ENCODE data around the gene LRRN4CL.

LRRN4CL gene

DNA sequence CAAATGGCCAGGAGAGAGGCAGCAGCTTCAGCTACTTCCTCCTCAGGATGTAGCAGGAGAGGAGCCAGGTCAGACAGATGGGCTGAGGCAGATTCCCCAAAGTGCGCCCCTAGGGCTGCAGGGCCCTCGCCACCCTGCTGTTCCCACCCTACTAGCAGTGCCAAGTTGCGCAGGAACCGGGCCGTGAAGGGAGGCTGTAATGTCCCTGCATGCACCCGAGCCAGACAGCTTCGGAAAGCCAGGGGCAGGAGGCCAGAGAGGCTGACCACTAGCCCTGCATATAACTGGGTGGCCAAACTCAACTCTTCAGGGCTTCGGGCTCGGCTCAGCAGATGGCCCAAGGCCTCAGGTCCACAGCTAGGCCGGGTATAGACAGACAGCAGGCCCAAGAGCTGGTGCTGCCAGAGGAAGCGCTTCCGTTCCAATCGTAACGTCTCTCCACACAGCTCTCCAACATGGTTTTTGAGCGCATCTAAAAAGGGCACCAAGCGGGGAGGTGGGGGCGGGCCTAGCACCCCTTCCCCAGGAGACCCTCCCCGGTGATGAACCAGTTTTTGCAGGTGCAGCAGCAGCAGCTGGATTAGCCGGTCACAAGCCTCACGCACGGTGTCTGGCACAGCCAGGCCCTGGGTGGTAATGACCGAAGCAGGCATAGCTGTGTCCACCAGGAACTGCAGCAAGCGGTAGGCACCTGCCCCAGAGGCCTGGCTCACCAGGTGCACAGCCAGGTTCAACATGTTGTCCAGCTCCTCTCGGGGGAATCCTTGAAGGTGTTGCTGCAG lies 41.0 kb downstream of the LRRN4CL start:
- DNase-seq (ENCODE audit: low read depth in 2 of 3, low spot score in 2 of 3), result no peak

DNA sequence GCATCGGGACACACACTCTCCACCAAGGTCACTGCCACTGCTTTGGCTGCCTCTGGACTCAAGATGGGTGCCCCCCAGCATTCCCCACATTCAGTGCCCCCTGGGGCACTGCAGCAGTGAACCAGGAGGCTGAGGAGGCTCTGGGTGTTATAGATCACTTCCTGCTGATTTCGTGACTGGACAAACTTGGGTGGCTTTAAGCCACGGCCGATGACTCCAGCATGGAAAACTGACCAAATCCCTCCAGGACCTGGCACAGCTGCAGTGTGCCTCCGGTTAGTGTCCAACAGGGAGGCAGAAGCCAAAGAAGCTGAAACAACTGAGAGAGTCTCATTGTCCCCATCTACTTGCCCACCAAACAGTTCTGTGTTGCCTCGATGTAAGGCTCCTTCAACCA lies 41.7 kb downstream of the LRRN4CL start:
- DNase-seq (ENCODE audit: low read depth in 2 of 3, low spot score in 2 of 3), result no peak

DNA sequence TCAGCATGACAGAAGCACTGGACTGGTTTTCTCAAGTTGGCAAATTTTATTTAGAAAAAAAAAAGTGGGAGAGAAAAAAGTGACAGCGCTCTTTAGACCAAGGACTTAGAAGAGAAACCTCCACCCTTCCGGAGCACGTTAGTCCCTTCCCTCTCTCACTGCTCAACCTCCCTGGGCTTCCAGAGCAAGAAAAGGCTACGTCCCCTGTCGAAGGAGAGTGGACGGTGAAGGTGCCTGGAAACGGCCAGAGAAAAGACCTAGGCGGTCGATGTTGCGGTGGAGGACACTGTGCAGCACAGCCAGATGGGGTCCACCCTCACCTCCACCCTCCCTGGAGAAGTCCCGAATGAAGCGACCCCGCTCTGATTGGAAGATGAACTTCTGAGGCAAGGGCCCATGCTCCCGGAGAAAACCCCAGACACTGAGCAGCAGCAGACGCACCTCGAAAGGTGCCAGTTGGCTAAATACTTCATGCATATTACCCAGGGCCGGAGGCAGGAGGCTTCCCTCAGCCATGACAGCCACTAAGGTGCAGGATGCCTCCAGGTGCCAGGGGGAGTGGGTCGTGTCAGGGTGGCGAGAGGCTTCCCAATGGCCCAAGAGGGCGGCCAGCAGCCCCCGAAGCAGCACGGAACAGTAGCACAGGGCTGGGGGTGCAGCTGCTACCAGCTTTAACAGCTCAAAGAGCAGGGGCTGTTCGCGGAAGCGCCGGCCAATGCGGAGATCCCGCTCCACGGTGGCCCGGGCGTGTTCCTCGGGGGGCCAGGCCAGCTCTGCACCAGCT lies 42.3 kb downstream of the LRRN4CL start:
- no peak for DNase-seq (ENCODE audit: low read depth in 2 of 3, low spot score in 2 of 3)

DNA sequence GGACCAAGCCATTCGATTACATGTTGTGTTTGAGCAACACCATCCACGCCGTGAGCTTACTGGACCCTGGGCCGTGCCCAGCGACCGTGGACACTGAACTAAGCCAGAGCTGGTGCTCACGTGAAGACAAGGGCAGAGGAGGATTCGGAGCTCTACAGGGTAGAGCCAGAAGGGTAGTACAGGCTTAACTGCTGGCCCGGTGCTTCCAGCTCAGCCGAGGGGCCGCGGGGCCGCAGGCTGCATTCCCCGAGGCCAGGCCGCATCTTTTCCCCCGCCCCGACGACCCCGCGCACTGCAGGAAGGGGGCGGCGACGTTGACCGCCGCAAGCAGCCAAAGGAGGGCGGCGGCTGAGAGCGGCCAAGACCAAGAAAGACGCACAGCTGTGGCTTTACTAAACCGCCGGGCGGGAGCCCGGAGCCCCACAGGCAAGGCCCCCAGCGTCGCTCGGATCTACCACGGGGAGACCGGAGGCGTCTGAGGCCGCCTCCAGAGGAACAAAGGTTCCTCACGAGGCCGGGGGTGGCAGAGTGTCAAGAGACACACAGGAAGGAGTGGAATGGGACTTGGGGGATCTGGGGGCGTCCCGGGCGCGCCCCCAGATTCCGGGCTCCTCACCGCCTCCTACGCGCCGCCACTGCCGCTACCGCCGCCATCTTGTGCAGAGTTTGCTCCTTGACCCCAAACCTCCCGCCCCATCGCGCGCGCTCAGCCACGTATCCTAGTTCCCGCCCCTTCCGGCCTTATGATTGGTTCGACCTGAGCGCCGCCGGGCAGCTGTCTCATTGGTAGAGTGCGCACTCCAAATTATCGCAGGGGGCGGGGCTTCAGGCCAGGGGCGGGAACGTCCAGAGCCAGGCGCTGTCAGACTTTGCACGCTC lies 43.1 kb downstream of the LRRN4CL start, which contains the start of gene GANAB:
Gene GANAB, minus strand, starts transcription at position 668 of the 879 bp plus-strand sequence. Its CDS starts 14 bp downstream, at position 654.
- DNase-seq (ENCODE audit: low read depth in 2 of 3, low spot score in 2 of 3), result peak; percentile 97 to 99 (median 98)

DNA sequence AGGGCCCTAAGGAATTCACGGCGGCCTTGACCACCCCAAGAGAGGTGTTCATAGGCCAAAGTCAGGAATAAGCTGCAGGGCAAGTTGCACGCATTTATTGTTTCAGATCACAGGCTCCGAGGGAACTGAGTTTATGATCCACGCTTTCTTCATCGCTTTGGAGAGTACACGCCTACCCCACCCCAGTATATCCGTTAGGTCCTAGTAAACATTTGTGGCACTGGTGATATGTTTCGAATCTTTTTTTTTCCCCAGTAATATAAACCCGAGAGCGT lies 43.7 kb downstream of the LRRN4CL start:
- no peak for DNase-seq (ENCODE audit: low read depth in 2 of 3, low spot score in 2 of 3)

DNA sequence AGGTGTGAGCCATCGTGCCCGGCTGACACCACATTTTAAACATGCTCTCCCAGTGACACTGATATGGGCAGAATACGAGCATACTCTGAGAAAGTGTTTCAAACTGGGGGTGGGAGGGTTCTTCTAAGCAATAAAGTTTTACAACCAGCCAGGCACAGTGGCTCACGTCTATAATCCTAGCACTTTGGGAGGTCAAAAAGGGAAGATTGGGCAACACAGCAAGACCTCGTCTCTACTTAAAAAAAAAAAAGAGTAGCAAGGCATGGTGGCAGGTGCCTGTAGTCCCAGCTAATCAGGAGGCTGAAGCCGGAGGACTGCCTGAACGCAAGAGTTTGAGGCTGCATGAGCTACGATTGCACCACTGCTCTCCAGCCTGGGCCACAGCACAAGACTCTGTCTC lies 45.1 kb downstream of the LRRN4CL start:
- no peak for DNase-seq (ENCODE audit: low read depth in 2 of 3, low spot score in 2 of 3)
